ENCODE results near the gene BIRC3. TPM values are rescaled to one million over a fixed set of nuclear protein-coding genes. Genes with fewer than 3 reads are reported as not detected.

Gene BIRC3
- total and polyA plus RNA-seq, 2 of the 4 experiments (the other 2 are of a cell fraction), result 2.2 to 5.0 TPM

DNA sequence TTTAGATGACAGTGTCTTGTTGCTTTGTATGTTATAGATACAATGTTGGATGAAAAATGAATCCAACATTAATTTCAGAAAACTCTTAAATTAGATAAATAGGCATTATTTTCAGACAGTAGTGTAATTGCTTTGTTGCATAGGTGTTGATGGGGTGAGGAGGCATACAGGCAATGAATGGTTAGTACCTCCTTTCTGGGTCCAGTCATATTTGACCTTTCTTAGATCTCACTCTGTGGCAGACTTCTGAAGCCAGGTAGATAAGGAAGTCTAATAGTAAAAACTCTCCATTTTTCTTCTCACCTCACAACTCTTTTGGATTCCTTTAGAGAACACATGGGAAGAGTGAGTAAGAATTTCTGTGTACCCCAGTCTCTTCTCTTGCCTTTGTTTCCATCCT lies 61.5 kb downstream of the BIRC3 start:
- dilution Hi-C loops (cut with HindIII; ENCODE audit: low sequenced_read_pairs, unreplicated experiment) (no loop called here), intact Hi-C loops (cut with micrococcal nuclease) (no loop called here), in situ Hi-C loops (cut with MboI; ENCODE audit: low sequenced_read_pairs) (loop anchor here (25.0 kb wide), 1 partner anchor 92 kb away; no protein-coding TSS in a partner anchor)
- Histone ChIP-seq H2AFZ (replicated peaks; ENCODE audit: low read length, poor library complexity) (no peak overlapping the region), H3K23ac (ENCODE audit: low read depth, low read length) (no peak overlapping the region), H3K9me3 (ENCODE audit: control insufficient read depth, insufficient read depth, low read length) (no peaks in the 10 kb centered on the region), H3K79me1 (ENCODE audit: low read depth in 1 of 2, low read length in 2 of 2) (peaks cover 26 to 61% of the 10 kb centered on the region in 2 experiments), H3K27me3 (ENCODE audit: control insufficient read depth, insufficient read depth, low read length) (no peaks in the 10 kb centered on the region), H3K36me3 (ENCODE audit: control insufficient read depth, insufficient read depth, low read length) (peaks cover 33% of the 10 kb centered on the region), H3K4ac (ENCODE audit: low read depth, low read length) (no peak overlapping the region), H3K9me1 (ENCODE audit: insufficient read depth, low read length) (peaks cover 8% of the 10 kb centered on the region), H3K4me3 (ENCODE audit: insufficient read depth, low read depth, low read length) (no peak overlapping the region), H3K14ac (replicated peaks; ENCODE audit: low read depth, low read length) (no peak overlapping the region), H3K4me1 (ENCODE audit: control insufficient read depth, insufficient read depth, low read length) (peaks cover 4% of the 10 kb centered on the region; the same call in 1 of the 2 replicates), H3K9ac (ENCODE audit: low read depth, low read length) (no peak overlapping the region), H2BK15ac (ENCODE audit: low read depth, low read length) (no peak overlapping the region), H4K20me1 (ENCODE audit: insufficient read depth, low read length) (peaks cover 17% of the 10 kb centered on the region; the same call in 1 of the 2 replicates), H3K27ac (ENCODE audit: insufficient read depth, low read length) (no peak overlapping the region), H2BK120ac (ENCODE audit: low read depth, low read length) (no peak overlapping the region), H3K4me2 (ENCODE audit: low read depth, low read length) (no peak overlapping the region), H2BK5ac (ENCODE audit: low read depth, low read length, poor library complexity, severe bottlenecking) (no peak overlapping the region), H4K91ac (ENCODE audit: insufficient read depth, low read depth, low read length) (no peak overlapping the region), H3K18ac (ENCODE audit: low read depth, low read length) (no peak overlapping the region), H4K5ac (ENCODE audit: low read depth, low read length) (no peak overlapping the region), H2AK5ac (ENCODE audit: low read depth, low read length) (no peak overlapping the region), H3K56ac (ENCODE audit: extremely low read depth, insufficient read depth, low read length) (no peak overlapping the region), H4K8ac (ENCODE audit: low read depth in 2 of 2, low read length in 2 of 2) (no peak overlapping the region), H2AK9ac (replicated peaks; ENCODE audit: low read depth, low read length, poor library complexity) (no peak overlapping the region), H2BK20ac (ENCODE audit: low read depth, low read length) (no peak overlapping the region)
- no TSS peak for BruUV-seq (replicated peaks)
- POLR2A ChIA-PET (ENCODE audit: unreplicated experiment), result no interaction called here
- TF ChIP-seq ELK1 (IDR thresholded peaks at IDR 0.05; ENCODE audit: borderline replicate concordance, low read depth, low read length), result no peak
- no peak for TF ChIP-seq CHD1 (IDR thresholded peaks at IDR 0.05; ENCODE audit: low read depth, low read length)
- no peak for TF ChIP-seq NFE2L2 (IDR thresholded peaks at IDR 0.05; ENCODE audit: low read depth, low read length)
- no peak for TF ChIP-seq MAFK (IDR thresholded peaks at IDR 0.05; ENCODE audit: low read depth, low read length)
- TF ChIP-seq BHLHE40 (IDR thresholded peaks at IDR 0.05; ENCODE audit: low read depth, low read length), result no peak
- TF ChIP-seq RFX5 (IDR thresholded peaks at IDR 0.05; ENCODE audit: low read depth, low read length), result no peak
- ATAC-seq (ENCODE audit: low read depth) (no peak), DNase-seq (no peak)
- CTCF ChIA-PET, result interaction anchor here (1.2 kb wide), 1 partner anchor 117 kb away, joined by 3 read pairs; no protein-coding TSS in a partner anchor

All from IMR-90 (cell line).